ENCODE results near the gene S100A16. TPM values are rescaled to one million over a fixed set of nuclear protein-coding genes. Genes with fewer than 3 reads are reported as not detected.

The S100A16 gene
- total RNA-seq, 1 experiment from 2014 or later = 14.6 TPM

- no peak for TF ChIP-seq ELF4 (CRISPR knock-in tag; IDR thresholded peaks at IDR 0.05; ENCODE audit: low read depth)
- TF ChIP-seq SMAD3 (CRISPR knock-in tag; IDR thresholded peaks at IDR 0.05; ENCODE audit: borderline replicate concordance) = no peak
- no peak for TF ChIP-seq CTCF (IDR thresholded peaks at IDR 0.05)
Observed at GRCh38 chr1:153610334-153610733, 2.6 kb downstream of the S100A16 start (continued).

- DNase-seq (ENCODE audit: low spot score) (no peak), ATAC-seq (no peak)
- Mint-ChIP-seq H3K4me1 (peaks cover 64% of the 10 kb centered on the region), H3K27me3 (ENCODE audit: low read depth) (no peaks in the 10 kb centered on the region; the same call in 1 of the 2 replicates), H3K27ac (peak overlapping the region; percentile 46; the same call in 1 of the 2 replicates), H3K9me3 (no peaks in the 10 kb centered on the region), H3K36me3 (no peaks in the 10 kb centered on the region), H3K4me3 (peak overlapping the region; percentile 29; the same call in 1 of the 2 replicates)
- ChIA-PET CTCF (interaction anchor here (2.1 to 14.4 kb wide), 2 partner anchors 19 to 37 kb away, joined by 10 to 230 read pairs; partner anchors contain the start of genes S100A1 and S100A13), POLR2A (interaction anchor here (0.7 kb wide), 1 partner anchor 17 kb away, joined by 3 read pairs; the partner anchor contains the start of gene S100A13)
- TF ChIP-seq TEAD1 (CRISPR knock-in tag; IDR thresholded peaks at IDR 0.05) = no peak
- TF ChIP-seq, protein P1, sequence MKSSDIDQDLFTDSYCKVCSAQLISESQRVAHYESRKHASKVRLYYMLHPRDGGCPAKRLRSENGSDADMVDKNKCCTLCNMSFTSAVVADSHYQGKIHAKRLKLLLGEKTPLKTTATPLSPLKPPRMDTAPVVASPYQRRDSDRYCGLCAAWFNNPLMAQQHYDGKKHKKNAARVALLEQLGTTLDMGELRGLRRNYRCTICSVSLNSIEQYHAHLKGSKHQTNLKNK (CRISPR knock-in tag; IDR thresholded peaks at IDR 0.05) = no peak
- TF ChIP-seq GABPB1 (CRISPR knock-in tag; IDR thresholded peaks at IDR 0.05) = no peak
- no peak for TF ChIP-seq ZNF396 (CRISPR knock-in tag; IDR thresholded peaks at IDR 0.05; ENCODE audit: borderline replicate concordance)
- TF ChIP-seq ZBTB21 (CRISPR knock-in tag; IDR thresholded peaks at IDR 0.05; ENCODE audit: borderline replicate concordance) = no peak
- TF ChIP-seq ZNF219 (CRISPR knock-in tag; IDR thresholded peaks at IDR 0.05; ENCODE audit: borderline replicate concordance) = no peak
- TF ChIP-seq NR1H2 (CRISPR knock-in tag; IDR thresholded peaks at IDR 0.05) = no peak
- no peak for TF ChIP-seq ELF4 (CRISPR knock-in tag; IDR thresholded peaks at IDR 0.05; ENCODE audit: low read depth)
- TF ChIP-seq ZNF281 (CRISPR knock-in tag; IDR thresholded peaks at IDR 0.05) = no peak
- no peak for TF ChIP-seq ZNF232 (CRISPR knock-in tag; IDR thresholded peaks at IDR 0.05)
Observed at GRCh38 chr1:153609585-153609907, 3.4 kb downstream of the S100A16 start.

DNA sequence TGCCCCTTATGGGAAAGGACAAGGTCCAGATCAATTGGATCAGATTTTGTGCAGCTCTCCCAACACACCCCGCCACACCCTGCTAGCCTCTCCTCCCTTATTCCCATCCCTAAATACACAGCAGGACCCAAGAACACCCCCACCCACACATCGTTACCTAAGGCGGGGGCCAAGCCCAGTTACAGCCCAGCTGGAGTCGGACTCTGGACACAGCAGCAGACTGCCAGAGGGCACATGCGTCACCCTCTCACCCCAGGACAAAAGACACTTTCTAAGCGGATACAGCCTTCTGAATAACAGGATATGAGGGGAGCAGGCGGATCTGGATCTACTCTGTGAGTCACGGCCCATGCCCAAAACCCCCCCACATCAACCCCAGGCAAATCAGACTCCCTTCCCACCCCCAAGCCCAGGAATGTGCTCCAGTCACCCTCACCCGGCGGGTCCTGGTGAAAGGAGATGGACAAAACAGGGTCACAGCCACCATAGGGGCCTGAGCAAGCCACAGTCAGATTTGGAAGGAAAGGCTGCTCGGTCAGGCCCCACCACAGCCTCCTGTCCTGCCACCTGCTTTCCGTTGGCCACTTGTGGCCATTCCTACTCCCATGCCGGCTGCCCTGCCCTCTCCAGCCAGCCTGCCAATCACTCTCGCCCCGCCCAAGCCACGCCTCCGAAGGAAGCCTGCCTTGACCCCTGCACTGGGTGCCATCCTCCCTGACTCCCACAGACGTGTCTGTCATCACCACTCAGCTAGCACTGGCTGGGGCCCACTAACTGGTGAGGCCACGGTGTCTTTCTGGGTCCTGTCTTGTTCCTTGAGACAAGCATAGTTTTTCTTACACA, 4.0 kb downstream of the S100A16 start:
- CTCF ChIA-PET = interaction anchor here (1.3 to 14.4 kb wide), 4 partner anchors 19 to 76 kb away, joined by 3 to 230 read pairs (median 6); partner anchors contain the start of genes S100A1, S100A13 and S100A6
- POLR2A ChIA-PET = interaction anchor here (0.7 to 2.6 kb wide), 2 partner anchors 18 to 25 kb away, joined by 3 to 7 read pairs; partner anchors contain the start of genes CHTOP and S100A13
- Mint-ChIP-seq H3K4me1 (peaks cover 64% of the 10 kb centered on the region), H3K27ac (peak overlapping the region; percentile 90; the same call in 1 of the 2 replicates), H3K9me3 (no peaks in the 10 kb centered on the region), H3K36me3 (no peaks in the 10 kb centered on the region), H3K27me3 (ENCODE audit: low read depth) (no peaks in the 10 kb centered on the region; the same call in 1 of the 2 replicates), H3K4me3 (peak overlapping the region; percentile 29)
- peak; percentile 71 for ATAC-seq
- TF ChIP-seq GABPB1 (CRISPR knock-in tag; IDR thresholded peaks at IDR 0.05) (peak; percentile 48), ZNF219 (CRISPR knock-in tag; IDR thresholded peaks at IDR 0.05; ENCODE audit: borderline replicate concordance) (no peak), SP1 (CRISPR knock-in tag; conservative IDR thresholded peaks at IDR 0.05) (0 out of 2 replicates have a peak, but pooled peaks have one; percentile 19)
- DNase-seq (ENCODE audit: low spot score) = peak; percentile 84

All from WTC11 (cell line).